ENCODE data around the gene CDH4. TPM values are rescaled to one million over a fixed set of nuclear protein-coding genes. Genes with fewer than 3 reads are reported as not detected.

CDH4 gene
- polyA plus RNA-seq, 1 donor (not counting 4 experiments of a cell fraction or from before 2014, with no cell fraction given), result 2.2 TPM

DNA sequence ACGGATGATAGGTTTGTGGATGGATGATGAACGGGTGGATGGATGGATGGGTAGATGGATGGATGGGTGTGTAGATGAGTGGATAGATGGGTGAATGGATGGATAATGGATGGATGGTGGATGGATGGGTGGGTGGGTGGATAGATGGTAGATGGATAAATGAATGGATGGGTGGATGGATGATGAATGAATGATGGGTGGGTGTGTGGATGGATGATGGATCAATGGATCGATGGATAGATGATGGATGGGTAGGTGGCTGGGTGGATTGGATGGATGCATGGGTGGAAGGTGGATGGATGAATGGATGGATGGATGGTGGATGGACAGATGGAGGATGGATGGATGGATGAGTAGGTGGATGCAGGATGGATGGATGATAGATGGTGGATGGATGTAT, 419.5 kb downstream of the CDH4 start:
- Histone ChIP-seq H3K27me3 (ENCODE audit: control insufficient read depth, extremely low read depth, insufficient read depth, low read length) (peaks cover 19% of the 10 kb centered on the region), H4K20me1 (ENCODE audit: control insufficient read depth, extremely low read depth, insufficient read depth, low read length) (peaks cover 8% of the 10 kb centered on the region), H3K36me3 (ENCODE audit: control insufficient read depth in 2 of 2, extremely low read depth in 1 of 2, insufficient read depth in 2 of 2, low read length in 2 of 2) (no peaks in the 10 kb centered on the region), H3K4me1 (ENCODE audit: control insufficient read depth, extremely low read depth, insufficient read depth, low read length) (no peaks in the 10 kb centered on the region), H3K27ac (ENCODE audit: control insufficient read depth, insufficient read depth, low read length) (no peak overlapping the region), H2AFZ (ENCODE audit: control insufficient read depth, low read length) (no peak overlapping the region), H3K9me1 (ENCODE audit: control insufficient read depth, extremely low read depth, insufficient read depth, low read length) (no peaks in the 10 kb centered on the region), H3K4me3 (ENCODE audit: control insufficient read depth in 2 of 3, extremely low read depth in 1 of 3, insufficient read depth in 2 of 3, low read depth in 1 of 3, low read length in 3 of 3) (no peak overlapping the region), H3K9ac (ENCODE audit: control insufficient read depth, extremely low read depth, insufficient read depth, low read length) (no peak overlapping the region), H3K9me3 (ENCODE audit: control insufficient read depth, low read depth, low read length) (no peaks in the 10 kb centered on the region), H3K79me2 (ENCODE audit: control insufficient read depth, insufficient read depth, low read length) (no peaks in the 10 kb centered on the region), H3K4me2 (ENCODE audit: control insufficient read depth, extremely low read depth, insufficient read depth, low read depth, low read length) (no peak overlapping the region)
- FAIRE-seq (no peak), DNase-seq (ENCODE audit: low read depth, low spot score) (no peak)
- dilution Hi-C loops (cut with MboI; ENCODE audit: extremely low pct_ligation_motif_present, low sequenced_read_pairs), result no loop called here
- TF ChIP-seq CTCF (optimal IDR thresholded peaks at IDR 0.05 in 1 of 3, IDR thresholded peaks at IDR 0.05 in 1 of 3, conservative IDR thresholded peaks at IDR 0.05 in 1 of 3; ENCODE audit: extremely low read depth in 1 of 3, insufficient read depth in 2 of 3, low read length in 3 of 3) (no peak), EZH2 (IDR thresholded peaks at IDR 0.05; ENCODE audit: low read length) (no peak)

DNA sequence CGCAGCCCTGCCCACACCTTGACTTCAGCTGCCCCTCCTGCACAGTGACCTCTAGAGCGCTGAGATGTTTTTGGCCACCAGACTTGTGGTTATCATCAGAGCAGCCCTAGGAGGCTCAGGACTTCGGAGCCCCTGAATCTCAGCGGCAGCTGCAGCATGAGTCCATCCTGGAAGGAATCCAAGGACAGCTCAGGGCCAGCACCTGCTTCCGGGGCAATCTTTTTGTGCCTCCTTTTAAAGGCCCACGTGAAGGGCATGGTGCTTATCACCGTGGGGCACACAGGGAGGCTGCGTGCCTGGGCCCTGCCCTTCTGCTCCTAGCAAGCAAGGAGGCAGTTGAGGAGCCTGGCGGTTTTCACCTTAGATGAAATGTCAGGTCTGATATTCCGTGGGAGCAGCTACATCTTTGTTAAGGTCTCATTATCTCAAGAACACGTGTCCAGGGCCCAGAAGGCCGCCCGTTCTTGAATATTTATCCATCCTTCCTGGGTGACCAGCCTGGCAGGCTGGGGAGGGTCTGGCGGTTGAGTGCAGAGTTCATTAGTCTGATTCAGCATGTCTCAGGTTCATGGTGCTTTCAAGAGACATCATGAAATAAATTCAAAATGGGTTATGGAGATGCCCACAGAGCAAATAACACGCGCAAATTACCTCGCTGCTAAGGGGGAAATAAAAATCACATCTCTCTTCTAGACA, 421.2 kb downstream of the CDH4 start:
- Histone ChIP-seq H3K27me3 (ENCODE audit: control insufficient read depth, extremely low read depth, insufficient read depth, low read length) (peaks cover 8% of the 10 kb centered on the region), H3K4me1 (ENCODE audit: control insufficient read depth, extremely low read depth, insufficient read depth, low read length) (no peaks in the 10 kb centered on the region), H4K20me1 (ENCODE audit: control insufficient read depth, extremely low read depth, insufficient read depth, low read length) (peaks cover 10% of the 10 kb centered on the region), H2AFZ (ENCODE audit: control insufficient read depth, low read length) (no peak overlapping the region), H3K9me1 (ENCODE audit: control insufficient read depth, extremely low read depth, insufficient read depth, low read length) (no peaks in the 10 kb centered on the region), H3K4me3 (ENCODE audit: control insufficient read depth in 2 of 3, extremely low read depth in 1 of 3, insufficient read depth in 2 of 3, low read depth in 1 of 3, low read length in 3 of 3) (no peak overlapping the region), H3K36me3 (ENCODE audit: control insufficient read depth in 2 of 2, extremely low read depth in 1 of 2, insufficient read depth in 2 of 2, low read length in 2 of 2) (no peaks in the 10 kb centered on the region), H3K4me2 (ENCODE audit: control insufficient read depth, extremely low read depth, insufficient read depth, low read depth, low read length) (no peak overlapping the region), H3K79me2 (ENCODE audit: control insufficient read depth, insufficient read depth, low read length) (no peaks in the 10 kb centered on the region), H3K9ac (ENCODE audit: control insufficient read depth, extremely low read depth, insufficient read depth, low read length) (no peak overlapping the region), H3K9me3 (ENCODE audit: control insufficient read depth, low read depth, low read length) (no peaks in the 10 kb centered on the region), H3K27ac (ENCODE audit: control insufficient read depth, insufficient read depth, low read length) (no peak overlapping the region)
- no peak for DNase-seq (ENCODE audit: low read depth, low spot score)
- TF ChIP-seq EZH2 (IDR thresholded peaks at IDR 0.05; ENCODE audit: low read length), result no peak
- TF ChIP-seq CTCF (optimal IDR thresholded peaks at IDR 0.05 in 1 of 3, IDR thresholded peaks at IDR 0.05 in 1 of 3, conservative IDR thresholded peaks at IDR 0.05 in 1 of 3; ENCODE audit: extremely low read depth in 1 of 3, insufficient read depth in 2 of 3, low read length in 3 of 3), result no peak
- no peak for FAIRE-seq
- dilution Hi-C loops (cut with MboI; ENCODE audit: extremely low pct_ligation_motif_present, low sequenced_read_pairs), result no loop called here

All from keratinocyte (primary cell).